Glutamatergic neuron (in vitro differentiated cells): ENCODE results near the gene KIRREL3. TPM values are rescaled to one million over a fixed set of nuclear protein-coding genes. Genes with fewer than 3 reads are reported as not detected.

Experiments used
- DNase-seq: peaks from one replicate; pipeline ENCODE4 v3.0.0; 2022
- H3K27ac Mint-ChIP-seq: one replicate; pipeline ENCODE4 v1.8.0; 2020; ENCODE audit warnings: mild to moderate bottlenecking, mixed read lengths, inconsistent platforms; ENCODE audit not compliant: unreplicated experiment
- H3K27me3 Mint-ChIP-seq: one replicate; pipeline ENCODE4 v1.8.0; 2020; ENCODE audit warnings: mild to moderate bottlenecking, moderate library complexity, mixed read lengths, inconsistent platforms; ENCODE audit not compliant: unreplicated experiment
- H3K36me3 Mint-ChIP-seq: one replicate; pipeline ENCODE4 v1.8.0; 2020; ENCODE audit warnings: mild to moderate bottlenecking, mixed read lengths, inconsistent platforms; ENCODE audit not compliant: unreplicated experiment
- H3K4me1 Mint-ChIP-seq: one replicate; pipeline ENCODE4 v1.8.0; 2020; ENCODE audit warnings: mild to moderate bottlenecking, low read depth, mixed read lengths, inconsistent platforms; ENCODE audit not compliant: unreplicated experiment
- H3K4me3 Mint-ChIP-seq: one replicate; pipeline ENCODE4 v1.8.0; 2020; ENCODE audit warnings: mild to moderate bottlenecking, mixed read lengths, inconsistent platforms; ENCODE audit not compliant: unreplicated experiment
- H3K9me3 Mint-ChIP-seq: one replicate; pipeline ENCODE4 v1.8.0; 2020; ENCODE audit warnings: mild to moderate bottlenecking, moderate library complexity, mixed read lengths, inconsistent platforms; ENCODE audit not compliant: unreplicated experiment
- total RNA-seq: library from RNA; stranded (reverse); fragmentation: NEBNext Ultra II Directional; extraction: Animal tissue kit (Norgen Biotek cat#: 25700); gene quantifications from one replicate; pipeline ENCODE4 v1.2.1, GENCODE V29; 2021; ENCODE audit not compliant: unreplicated experiment
- TF ChIP-seq, protein P1 (sequence below): fragments of 200-600 bp; sonication (generic); IDR thresholded peaks from one replicate; pipeline ENCODE4 v1.5.0; 2021; ENCODE audit not compliant: partially characterized antibody, unreplicated experiment

The KIRREL3 gene
- total RNA-seq, 1 donor from 2014 or later: 25.3 TPM

DNA sequence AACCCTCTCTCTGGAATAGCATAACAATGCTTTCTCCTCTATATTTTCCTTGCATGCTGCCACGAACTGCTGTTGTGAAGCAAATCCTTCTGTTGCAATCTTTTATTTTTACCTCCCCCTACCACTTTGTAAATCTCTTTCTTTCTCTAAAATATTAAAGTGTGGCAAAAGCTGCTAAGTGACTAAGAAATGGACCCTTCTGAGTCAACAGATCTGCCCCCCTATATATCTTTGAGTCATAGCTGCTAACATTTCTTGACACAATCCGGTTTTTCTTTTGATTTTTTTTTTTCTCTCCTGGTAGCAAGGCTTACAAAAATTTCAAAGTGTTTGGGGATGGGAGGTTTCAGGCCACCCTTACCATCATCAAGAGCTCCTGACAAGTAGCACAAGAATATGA, 39.0 kb upstream of the KIRREL3 start:
- TF ChIP-seq, protein P1, sequence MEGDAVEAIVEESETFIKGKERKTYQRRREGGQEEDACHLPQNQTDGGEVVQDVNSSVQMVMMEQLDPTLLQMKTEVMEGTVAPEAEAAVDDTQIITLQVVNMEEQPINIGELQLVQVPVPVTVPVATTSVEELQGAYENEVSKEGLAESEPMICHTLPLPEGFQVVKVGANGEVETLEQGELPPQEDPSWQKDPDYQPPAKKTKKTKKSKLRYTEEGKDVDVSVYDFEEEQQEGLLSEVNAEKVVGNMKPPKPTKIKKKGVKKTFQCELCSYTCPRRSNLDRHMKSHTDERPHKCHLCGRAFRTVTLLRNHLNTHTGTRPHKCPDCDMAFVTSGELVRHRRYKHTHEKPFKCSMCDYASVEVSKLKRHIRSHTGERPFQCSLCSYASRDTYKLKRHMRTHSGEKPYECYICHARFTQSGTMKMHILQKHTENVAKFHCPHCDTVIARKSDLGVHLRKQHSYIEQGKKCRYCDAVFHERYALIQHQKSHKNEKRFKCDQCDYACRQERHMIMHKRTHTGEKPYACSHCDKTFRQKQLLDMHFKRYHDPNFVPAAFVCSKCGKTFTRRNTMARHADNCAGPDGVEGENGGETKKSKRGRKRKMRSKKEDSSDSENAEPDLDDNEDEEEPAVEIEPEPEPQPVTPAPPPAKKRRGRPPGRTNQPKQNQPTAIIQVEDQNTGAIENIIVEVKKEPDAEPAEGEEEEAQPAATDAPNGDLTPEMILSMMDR: no peak
- H3K4me3 Mint-ChIP-seq: no peak overlapping the region
- peaks cover 2% of the 10 kb centered on the region for H3K9me3 Mint-ChIP-seq

DNA sequence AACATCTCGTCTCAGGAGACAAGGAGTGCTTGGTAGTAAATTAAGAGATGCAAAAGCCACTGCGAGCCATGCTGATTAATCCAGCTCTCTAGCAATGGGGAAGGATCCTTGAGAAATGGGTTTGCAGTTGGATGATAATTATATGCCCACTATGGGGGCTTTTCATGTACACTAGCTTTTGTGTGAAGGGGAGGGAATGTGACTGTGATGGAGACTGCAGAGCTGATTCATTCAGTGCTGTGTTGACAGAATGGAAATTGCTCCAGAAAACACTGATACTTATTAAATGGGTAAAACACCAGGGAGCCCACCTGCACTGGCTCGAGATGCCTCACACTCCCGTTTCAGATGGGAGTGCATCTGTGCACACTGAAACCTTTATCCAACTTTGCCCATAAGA, 37.0 kb upstream of the KIRREL3 start:
- Mint-ChIP-seq H3K27me3 (no peaks in the 10 kb centered on the region), H3K4me1 (peaks cover 39% of the 10 kb centered on the region), H3K9me3 (peaks cover 2% of the 10 kb centered on the region), H3K27ac (peak overlapping the region; percentile 91), H3K4me3 (peak overlapping the region; percentile 76), H3K36me3 (no peaks in the 10 kb centered on the region)
- no peak for DNase-seq
- TF ChIP-seq, protein P1: no peak

More for the DNA sequence above, 39.0 kb upstream of the KIRREL3 start:
- Mint-ChIP-seq H3K4me1 (peaks cover 48% of the 10 kb centered on the region), H3K27ac (no peak overlapping the region), H3K27me3 (no peaks in the 10 kb centered on the region), H3K36me3 (no peaks in the 10 kb centered on the region)
- no peak for DNase-seq

DNA sequence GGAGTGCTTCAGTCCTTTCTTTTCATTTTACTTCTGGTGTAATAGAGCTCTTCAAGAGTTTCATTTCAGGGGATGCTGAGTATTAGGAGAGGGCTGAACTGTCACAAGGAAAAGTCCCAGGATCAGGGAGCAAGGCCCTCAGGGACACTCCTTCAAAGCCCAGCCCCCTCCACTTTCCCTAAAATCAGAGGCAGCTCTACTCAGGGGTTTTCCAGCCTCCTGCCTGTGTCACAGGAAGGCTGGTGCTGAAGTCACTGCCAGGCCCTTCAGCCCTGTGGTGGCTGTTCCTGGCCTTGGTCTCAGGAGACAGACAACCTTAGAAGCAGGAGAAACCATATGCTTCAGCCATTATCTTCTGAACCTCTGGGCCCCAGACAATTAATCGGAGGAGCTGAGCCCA, 36.4 kb upstream of the KIRREL3 start:
- Mint-ChIP-seq H3K9me3 (peaks cover 2% of the 10 kb centered on the region), H3K27ac (peak overlapping the region; percentile 91), H3K36me3 (no peaks in the 10 kb centered on the region), H3K4me3 (peak overlapping the region; percentile 76), H3K4me1 (peaks cover 39% of the 10 kb centered on the region), H3K27me3 (no peaks in the 10 kb centered on the region)
- TF ChIP-seq, protein P1: no peak
- no peak for DNase-seq

DNA sequence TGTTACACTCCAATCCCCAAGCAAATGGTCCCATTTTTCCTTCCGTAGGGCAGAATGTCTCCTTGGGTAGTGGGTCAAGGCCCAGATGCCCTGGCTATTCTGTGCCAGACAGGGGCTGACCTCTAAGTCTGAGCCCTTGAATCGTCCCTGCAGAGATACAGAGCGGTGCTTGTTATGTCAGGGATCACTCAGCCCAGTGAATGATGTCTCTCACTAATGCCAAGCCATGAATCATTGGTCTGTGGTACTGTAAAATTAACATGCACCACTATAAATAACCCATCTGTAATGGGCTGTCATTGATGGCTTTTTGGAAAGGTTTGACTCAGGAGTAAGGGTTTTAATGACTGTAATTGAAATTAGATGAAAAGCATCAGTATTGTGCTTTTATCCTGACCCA, 35.3 kb upstream of the KIRREL3 start:
- H3K4me1 Mint-ChIP-seq: peaks cover 41% of the 10 kb centered on the region

DNA sequence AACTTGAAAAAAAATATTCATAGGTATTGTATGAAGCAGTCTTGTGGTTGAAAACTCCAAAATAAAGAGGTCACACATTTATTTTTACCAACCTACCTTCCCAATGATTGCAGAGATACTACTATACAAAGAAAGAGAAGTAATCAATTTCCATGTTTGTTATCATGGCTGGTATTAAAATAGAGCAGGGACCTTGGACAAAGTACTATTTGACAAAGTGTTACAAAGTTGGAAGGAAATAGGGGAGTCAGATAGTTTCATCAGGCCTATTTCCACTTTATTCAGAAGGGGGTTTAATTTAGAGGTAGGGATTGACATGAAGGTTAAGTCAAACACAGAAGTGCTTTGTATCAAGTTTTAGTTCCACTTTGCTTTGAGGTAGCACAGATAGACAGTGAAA, 34.4 kb upstream of the KIRREL3 start:
- peaks cover 44% of the 10 kb centered on the region for H3K4me1 Mint-ChIP-seq
- no peaks in the 10 kb centered on the region for H3K27me3 Mint-ChIP-seq
- no peaks in the 10 kb centered on the region for H3K36me3 Mint-ChIP-seq
- no peak overlapping the region for H3K27ac Mint-ChIP-seq
- TF ChIP-seq, protein P1: no peak
- no peak for DNase-seq
- peaks cover 2% of the 10 kb centered on the region for H3K9me3 Mint-ChIP-seq
- no peak overlapping the region for H3K4me3 Mint-ChIP-seq

More for the DNA sequence above, 35.3 kb upstream of the KIRREL3 start:
- DNase-seq: no peak
- Mint-ChIP-seq H3K27ac (no peak overlapping the region), H3K4me3 (no peak overlapping the region), H3K27me3 (no peaks in the 10 kb centered on the region), H3K9me3 (peaks cover 2% of the 10 kb centered on the region), H3K36me3 (no peaks in the 10 kb centered on the region)
- TF ChIP-seq, protein P1: no peak
